HG03442 (cell line): ENCODE results near the gene TBC1D3E.
"Not testable (repeated sequence)": the region's sequence is repeated elsewhere in the genome, so short reads cannot be mapped to it uniquely, and the experiment has no call there.

ENCODE experiments used
- ATAC-seq: cut with Tn5 transposase; IDR thresholded peaks from one replicate; pipeline ENCODE4 v1.9.1; 2021; ENCODE audit warnings: mild to moderate bottlenecking, moderate library complexity; ENCODE audit not compliant: unreplicated experiment

The TBC1D3E gene

DNA sequence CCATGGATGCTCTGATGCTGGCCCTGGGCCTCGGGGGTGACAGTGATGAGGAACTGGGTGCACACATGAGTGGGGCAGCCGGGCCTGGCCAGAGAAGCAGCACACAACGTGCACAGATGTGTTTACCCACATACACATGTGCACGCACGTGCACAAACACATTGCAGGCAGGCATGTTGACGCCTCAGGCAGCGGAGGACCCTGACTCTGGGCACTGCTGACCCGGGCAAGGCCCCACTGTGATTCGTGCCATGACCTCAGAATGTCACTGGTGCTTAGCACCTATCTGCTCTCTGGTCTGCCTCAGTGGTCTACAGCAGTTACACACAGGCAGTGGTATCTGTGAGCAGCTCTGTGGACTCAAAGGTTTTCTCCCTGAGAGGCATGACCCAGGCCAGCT lies at the start of gene TBC1D3E:
Gene TBC1D3E, plus strand, starts transcription at position 301 of the 400 bp plus-strand sequence. CDS start 1,545 bp downstream, outside the sequence.
- not testable (repeated sequence) for ATAC-seq

DNA sequence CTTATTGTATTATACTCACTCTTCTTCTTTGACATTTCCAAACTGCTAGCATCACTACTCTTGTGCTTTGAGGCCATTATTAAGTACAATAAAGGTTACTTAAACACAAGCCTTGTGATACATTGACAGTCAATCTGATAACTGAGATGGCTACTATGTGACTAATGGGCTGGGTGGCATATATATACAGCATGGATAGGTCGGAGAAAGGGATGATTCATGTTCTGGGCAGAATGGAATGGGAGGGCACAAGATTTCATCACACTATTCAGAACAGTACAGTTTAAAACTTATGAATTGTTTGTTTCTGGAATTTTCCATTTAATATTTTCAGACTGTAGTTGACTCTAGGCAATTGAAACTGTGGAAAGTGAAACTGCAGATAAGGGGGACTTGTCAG lies 40.4 kb upstream of the TBC1D3E start:
- not testable (repeated sequence) for ATAC-seq

- ATAC-seq = not testable (repeated sequence)
Measured at GRCh38 chr17:38088120-38088519, 39.6 kb upstream of the TBC1D3E start.

DNA sequence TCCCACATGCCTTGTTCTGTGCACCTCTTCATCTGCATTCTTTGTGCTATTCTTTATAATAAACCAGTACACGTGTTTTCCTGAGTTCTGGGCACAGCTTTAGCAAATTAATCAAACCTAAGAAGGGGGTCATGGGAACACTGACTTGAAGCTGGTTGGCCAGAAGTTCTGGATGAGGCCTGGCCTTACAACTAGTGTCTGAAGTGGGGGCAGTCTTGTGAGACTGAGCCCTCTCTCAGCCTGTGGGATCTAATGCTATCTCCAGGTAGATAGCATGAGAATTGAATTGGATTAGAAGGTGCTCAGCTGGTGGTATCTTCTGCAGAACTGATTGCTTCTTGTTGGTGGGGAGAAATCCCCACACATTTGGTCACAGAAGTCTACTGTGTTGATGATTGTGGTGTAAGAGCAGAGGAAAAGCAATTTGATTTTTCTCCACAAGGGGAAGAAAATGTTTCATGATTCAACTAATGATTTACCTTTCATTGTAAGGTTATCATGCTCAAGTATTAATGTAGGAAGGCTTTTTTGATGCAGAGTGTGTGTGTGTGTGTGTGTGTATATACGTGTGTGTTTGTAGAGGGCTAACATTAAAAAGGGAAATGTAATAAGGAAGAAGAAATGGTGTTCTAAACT lies 33.6 kb upstream of the TBC1D3E start:
- ATAC-seq = not testable (repeated sequence)

GRCh38 chr17:38099262-38099661 lies 28.5 kb upstream of the TBC1D3E start:
- not testable (repeated sequence) for ATAC-seq

DNA sequence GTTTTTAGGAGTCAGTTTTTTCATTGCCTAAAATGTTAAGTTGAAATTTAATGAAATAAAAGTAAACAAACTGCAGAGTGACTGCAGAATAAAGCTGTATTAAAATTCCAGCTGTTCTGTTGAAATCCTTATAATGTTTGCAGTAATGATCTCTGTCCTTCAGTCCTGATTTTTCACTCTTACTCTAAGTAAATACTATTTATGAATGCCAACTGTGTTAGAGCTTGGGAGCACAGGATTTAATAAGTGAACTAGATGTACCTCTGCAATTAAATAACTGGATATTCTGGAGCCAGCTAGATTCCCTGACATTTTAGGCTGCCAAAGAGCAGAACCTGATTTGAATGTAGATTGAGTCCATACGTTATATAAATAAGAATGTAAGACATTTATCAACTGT lies 7.9 kb upstream of the TBC1D3E start:
- ATAC-seq = not testable (repeated sequence)

DNA sequence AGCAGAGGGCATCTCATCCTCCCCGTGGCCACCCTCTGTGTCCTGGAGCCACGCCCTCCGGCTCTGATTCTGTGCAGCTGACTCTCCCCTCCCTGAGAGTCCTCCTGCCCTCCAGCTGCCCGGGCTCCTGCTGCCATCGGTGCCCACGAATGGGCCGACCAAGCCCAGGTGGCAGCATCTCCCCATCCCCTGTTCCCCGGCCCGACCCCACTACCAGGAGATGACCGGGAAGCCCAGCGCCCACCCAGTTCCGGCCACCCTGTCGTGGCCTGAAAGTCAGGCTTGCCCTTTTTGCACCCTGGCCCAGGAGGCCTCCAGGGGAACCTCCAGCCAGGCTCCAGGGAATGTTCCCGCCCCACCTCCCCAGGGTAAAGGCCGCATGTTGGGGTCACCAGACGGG lies 7.1 kb downstream of the TBC1D3E start:
- ATAC-seq = not testable (repeated sequence)
